ENCODE data around the gene AQP11. TPM values are rescaled to one million over a fixed set of nuclear protein-coding genes. Genes with fewer than 3 reads are reported as not detected.

AQP11 gene, protein sequence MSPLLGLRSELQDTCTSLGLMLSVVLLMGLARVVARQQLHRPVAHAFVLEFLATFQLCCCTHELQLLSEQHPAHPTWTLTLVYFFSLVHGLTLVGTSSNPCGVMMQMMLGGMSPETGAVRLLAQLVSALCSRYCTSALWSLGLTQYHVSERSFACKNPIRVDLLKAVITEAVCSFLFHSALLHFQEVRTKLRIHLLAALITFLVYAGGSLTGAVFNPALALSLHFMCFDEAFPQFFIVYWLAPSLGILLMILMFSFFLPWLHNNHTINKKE
- total RNA-seq (2012; rRNA removed) (1.1 and 1.4 TPM in 2 replicates), polyA plus RNA-seq (2012; rRNA removed) (1.1 and 1.5 TPM in 2 replicates), Bru-seq, nascent RNA (percentile 32 among the genes with signal in this experiment), BruChase-seq, experiment 1, labeled RNA remaining after a 6-hour chase (percentile 42 among the genes with signal in this experiment), BruChase-seq, experiment 2, labeled RNA remaining after a 2-hour chase (percentile 32 among the genes with signal in this experiment)
- polyA plus RNA-seq (2012; cell fraction: cytosol; rRNA removed): 0.86 and 2.2 TPM in 2 replicates
- 1.0 and 3.2 TPM in 2 replicates for polyA plus RNA-seq (2012; cell fraction: nucleus; rRNA removed; ENCODE audit: low replicate concordance)
- long read RNA-seq, partial matches to known transcripts: 0 of 2 reads
- long read RNA-seq, other reads (novel, unspliced or antisense): 1 of 2 reads

GRCh38 chr11:77589521-77590193 is at the start of gene AQP11:
AQP11 (plus strand) TSS chr11:77589953; CDS start chr11:77589993, 40 bp downstream.
- Histone ChIP-seq H4K5ac (ENCODE audit: low read depth, low read length) (no peak within 1 kb of the TSS), H2AFZ (replicated peaks; ENCODE audit: low read length, poor library complexity) (peak within 1 kb of the TSS; percentile 80), H2BK120ac (ENCODE audit: low read depth, low read length) (no peak within 1 kb of the TSS), H3K27ac (ENCODE audit: insufficient read depth, low read length) (peak within 1 kb of the TSS; percentile 34; the same call in 1 of the 2 replicates), H3K27me3 (ENCODE audit: control insufficient read depth, insufficient read depth, low read length) (no peaks in the 10 kb centered on the region), H3K9ac (ENCODE audit: low read depth, low read length) (peak within 1 kb of the TSS; percentile 59), H2BK15ac (ENCODE audit: low read depth, low read length) (no peak within 1 kb of the TSS), H4K20me1 (ENCODE audit: insufficient read depth, low read length) (no peaks in the 10 kb centered on the region), H3K4me3 (ENCODE audit: insufficient read depth, low read depth, low read length) (peak within 1 kb of the TSS; percentile 66), H3K36me3 (ENCODE audit: control insufficient read depth, insufficient read depth, low read length) (no peaks in the 10 kb centered on the region), H4K8ac (ENCODE audit: low read depth in 2 of 2, low read length in 2 of 2) (peak within 1 kb of the TSS; percentile 55 to 75; a peak in 3 of 4 replicates), H3K23ac (ENCODE audit: low read depth, low read length) (peak within 1 kb of the TSS; percentile 39), H2BK20ac (ENCODE audit: low read depth, low read length) (no peak within 1 kb of the TSS), H3K56ac (ENCODE audit: extremely low read depth, insufficient read depth, low read length) (no peak within 1 kb of the TSS), H2AK5ac (ENCODE audit: low read depth, low read length) (no peak within 1 kb of the TSS), H3K9me1 (ENCODE audit: insufficient read depth, low read length) (no peaks in the 10 kb centered on the region; the same call in 1 of the 2 replicates), H3K4me2 (ENCODE audit: low read depth, low read length) (peak within 1 kb of the TSS; percentile 98), H2AK9ac (replicated peaks; ENCODE audit: low read depth, low read length, poor library complexity) (no peak within 1 kb of the TSS), H3K14ac (replicated peaks; ENCODE audit: low read depth, low read length) (peak within 1 kb of the TSS; percentile 43), H3K9me3 (ENCODE audit: control insufficient read depth, insufficient read depth, low read length) (no peaks in the 10 kb centered on the region), H3K18ac (ENCODE audit: low read depth, low read length) (no peak within 1 kb of the TSS), H3K4ac (ENCODE audit: low read depth, low read length) (peak within 1 kb of the TSS; percentile 44), H2BK5ac (ENCODE audit: low read depth, low read length, poor library complexity, severe bottlenecking) (no peak within 1 kb of the TSS), H4K91ac (ENCODE audit: insufficient read depth, low read depth, low read length) (no peak within 1 kb of the TSS), H3K79me1 (ENCODE audit: low read depth in 1 of 2, low read length in 2 of 2) (0 out of 4 replicates have a peak, but pooled peaks cover 0 to 5% of the 10 kb centered on the region in 2 experiments), H3K4me1 (ENCODE audit: control insufficient read depth, insufficient read depth, low read length) (peaks cover 2% of the 10 kb centered on the region; the same call in 1 of the 2 replicates)
- in situ Hi-C loops (cut with MboI; ENCODE audit: low sequenced_read_pairs): no loop called here
- intact Hi-C loops (cut with micrococcal nuclease): no loop called here
- 1% methylated on average over 36 of the region's 75 CpGs; no CpG with 5 or more reads in 1 of the 2 experiments for WGBS, 2 experiments (ENCODE audit: extremely low coverage in 2 of 2, insufficient read length in 1 of 2)
- no TSS peak for BruUV-seq (replicated peaks)
- peak; percentile 20; the same call in 1 of the 2 replicates for TF ChIP-seq USF2 (IDR thresholded peaks at IDR 0.05; ENCODE audit: low read depth, low read length)
- TF ChIP-seq SMC3 (IDR thresholded peaks at IDR 0.05; ENCODE audit: low read depth, low read length): no peak
- no peak for TF ChIP-seq CHD1 (IDR thresholded peaks at IDR 0.05; ENCODE audit: low read depth, low read length)
- peak; percentile 30; the same call in 1 of the 2 replicates for TF ChIP-seq MAZ (IDR thresholded peaks at IDR 0.05; ENCODE audit: borderline replicate concordance, low read depth, low read length)
- peak; percentile 73; the same call in 1 of the 2 replicates for TF ChIP-seq MXI1 (IDR thresholded peaks at IDR 0.05; ENCODE audit: borderline replicate concordance, low read depth, low read length)
- ChIA-PET POLR2A (ENCODE audit: unreplicated experiment) (interaction anchor here (0.6 kb wide), 1 partner anchor 9 kb away, joined by 3 read pairs; no protein-coding TSS in a partner anchor), CTCF (no interaction called here)
- DNase-seq (peak; percentile 80), ATAC-seq (ENCODE audit: low read depth) (peak; percentile 97)
- dilution Hi-C loops (cut with HindIII; ENCODE audit: low sequenced_read_pairs, unreplicated experiment): no loop called here
